GM12878 (cell line): ENCODE data around the gene DGKB. TPM values are rescaled to one million over a fixed set of nuclear protein-coding genes. Genes with fewer than 3 reads are reported as not detected.

Experiments used
- ATAC-seq: fragments of 200-7000 bp; cut with Tn5 transposase; 3 replicates; pipeline ENCODE4 v1.9.1; 2020; ENCODE audit warnings: mild to moderate bottlenecking, moderate library complexity
- BruUV-seq: library from RNA; stranded (reverse); fragments of 400-500 nt; replicated peaks from 2 replicates; lab custom pipeline; 2021; lab: Mats Ljungman, UMichigan
- CTCF ChIA-PET: fragments of 300-600 bp; sonication (Branson Sonifier 250); formaldehyde crosslinking; extraction: SDS; loops from one replicate; lab custom pipeline; 2021; ENCODE audit warnings: inconsistent platforms; lab: Yijun Ruan, JAX
- POLR2A ChIA-PET: fragments of 350-600 bp; formaldehyde crosslinking; extraction: SDS; loops from one replicate; lab custom pipeline; 2021; ENCODE audit warnings: inconsistent platforms; lab: Charles Lee
- RAD21 ChIA-PET: fragments of 300-600 bp; sonication (Branson Sonifier 250); formaldehyde crosslinking; loops from one replicate; lab custom pipeline; 2023; ENCODE audit warnings: antibody characterized with exemption; ENCODE audit not compliant: unreplicated experiment; lab: Charles Lee
- SMC1A ChIA-PET: fragments of 300-600 bp; sonication (Branson Sonifier 250); formaldehyde crosslinking; loops from one replicate; lab custom pipeline; 2023; ENCODE audit not compliant: unreplicated experiment, uncharacterized antibody; lab: Charles Lee
- DNase-seq: peaks from one replicate; pipeline ENCODE4 v3.0.0-alpha.2; 2011; ENCODE audit warnings: low read depth, low spot score
- FAIRE-seq: peaks from 3 replicates; lab custom pipeline; 2011; peaks lifted over from hg19 to GRCh38; lab: Jason Lieb, UNC
- H2AFZ ChIP-seq: 2 replicates; pipeline ENCODE4 v1.6.0; 2011; ENCODE audit warnings: low read depth, low read length, control low read depth; ENCODE audit not compliant: control insufficient read depth
- H3K27ac ChIP-seq: 2 replicates; pipeline ENCODE4 v1.5.1; 2011; ENCODE audit warnings: control low read depth; ENCODE audit not compliant: control insufficient read depth, insufficient read depth
- H3K27me3 ChIP-seq, 2 experiments: replicated peaks in 1 of 2; 2 replicates each; pipeline versions ENCODE4 v1.6.0 to v1.6.1; 2011; ENCODE audit warnings: low read length in 1 of 2; ENCODE audit not compliant: control insufficient read depth in 2 of 2, insufficient read depth in 2 of 2
- H3K36me3 ChIP-seq, 2 experiments: 2 replicates each; pipeline ENCODE4 v1.5.1; 2011; ENCODE audit warnings: low read length in 1 of 2; ENCODE audit not compliant: control insufficient read depth in 2 of 2, insufficient read depth in 2 of 2
- H3K4me1 ChIP-seq: 2 replicates; pipeline ENCODE4 v1.6.1; 2011; ENCODE audit warnings: mild to moderate bottlenecking, low read length, moderate library complexity, mixed read lengths; ENCODE audit not compliant: control insufficient read depth, insufficient read depth
- H3K4me2 ChIP-seq: 2 replicates; pipeline ENCODE4 v1.6.0; 2011; ENCODE audit warnings: control low read depth; ENCODE audit not compliant: control insufficient read depth, insufficient read depth
- H3K4me3 ChIP-seq: fragments of 200-600 bp; sonication (generic); 2 replicates; pipeline ENCODE4 v1.5.1; 2016
- H3K79me2 ChIP-seq: 2 replicates; pipeline ENCODE4 v1.6.0; 2011; ENCODE audit warnings: low read length; ENCODE audit not compliant: control insufficient read depth, insufficient read depth
- H3K9ac ChIP-seq: 2 replicates; pipeline ENCODE4 v1.8.0; 2011; ENCODE audit warnings: low read length, control low read depth, mixed read lengths; ENCODE audit not compliant: control insufficient read depth, insufficient read depth
- H3K9me3 ChIP-seq: replicated peaks from 3 replicates; pipeline ENCODE4 v1.5.1; 2011; ENCODE audit warnings: mild to moderate bottlenecking, low read length; ENCODE audit not compliant: control insufficient read depth, insufficient read depth
- H4K20me1 ChIP-seq: 2 replicates; pipeline ENCODE4 v1.6.0; 2011; ENCODE audit not compliant: control insufficient read depth, insufficient read depth
- FOXM1 ChIP-seq: IDR thresholded peaks from 2 replicates; pipeline ENCODE4 v1.6.1; 2012; ENCODE audit warnings: low read depth, mild to moderate bottlenecking, inconsistent platforms, low read length, moderate library complexity
- IRF4 ChIP-seq: IDR thresholded peaks from 2 replicates; pipeline ENCODE4 v1.6.1; 2011; ENCODE audit warnings: low read depth, low read length
- STAT3 ChIP-seq: IDR thresholded peaks from 2 replicates; pipeline ENCODE4 v1.6.1; 2011; ENCODE audit warnings: low read depth, low read length, improper control_type of control experiment
- TCF3 ChIP-seq: IDR thresholded peaks from 2 replicates; pipeline ENCODE4 v1.6.1; 2012; ENCODE audit warnings: low read depth, mild to moderate bottlenecking, low read length, borderline replicate concordance; ENCODE audit not compliant: insufficient read depth
- YY1 ChIP-seq: IDR thresholded peaks from 2 replicates; pipeline ENCODE4 v1.6.1; 2011; ENCODE audit warnings: low read depth, mild to moderate bottlenecking, low read length
- in situ Hi-C: fragments of 300-500 bp; cut with MboI; formaldehyde crosslinking; loops from 9 replicates; pipeline ENCODE4 v1.14.3; 2018; ENCODE audit warnings: mixed read lengths
- intact Hi-C: fragments of 100-400 bp; cut with micrococcal nuclease; formaldehyde crosslinking; loops from one replicate; pipeline ENCODE4 v1.14.2; 2022; ENCODE audit not compliant: unreplicated experiment
- polyA plus RNA-seq, 11 experiments: library from polyadenylated mRNA; depleted of rRNA in 4 of 11; unstranded in 6 of 11; stranded (reverse) in 5 of 11; fragments of >200 nt; fragmentation: Nextera tagmentation in 4 of 11; fragmentation: Illumina TruSeq in 1 of 11; extraction: Ambion mirVana in 4 of 11; extraction: Trizol in 1 of 11; gene quantifications; 1 replicate in 1 of 11; 2 replicates in 10 of 11; pipeline versions ENCODE4 v1.2.1 to v1.2.3, GENCODE V29; 2011 to 2016; ENCODE audit warnings: inconsistent platforms in 2 of 11, missing spikeins in 2 of 11, low read depth in 1 of 11
- total RNA-seq, 4 experiments: library from RNA; depleted of rRNA in 3 of 4; stranded (reverse); fragments of >200 nt in 3 of 4; fragmentation: Illumina TruSeq in 1 of 4; extraction: Trizol in 1 of 4; gene quantifications; 2 replicates each; pipeline versions ENCODE4 v1.2.1 to v1.2.3, GENCODE V29; 2013 to 2021
- TF ChIP-seq, protein P1 (sequence below): IDR thresholded peaks from 2 replicates; pipeline ENCODE4 v1.6.1; 2011; ENCODE audit warnings: borderline replicate concordance, low read depth, mild to moderate bottlenecking, moderate library complexity, mixed read lengths, low read length; ENCODE audit not compliant: insufficient read depth; ENCODE audit errors: extremely low read length
- TF ChIP-seq, protein P2 (sequence below): IDR thresholded peaks from 2 replicates; pipeline ENCODE4 v1.6.1; 2012; ENCODE audit warnings: mild to moderate bottlenecking, low read depth, low read length
- TF ChIP-seq, protein P3 (sequence below): fragments of 450-650 bp; IDR thresholded peaks from 2 replicates; pipeline ENCODE4 v1.6.1; 2016; ENCODE audit warnings: mild to moderate bottlenecking

Gene DGKB
- total and polyA plus RNA-seq, 10 of the 15 experiments (the other 5 are each of a cell fraction or from before 2014, with no cell fraction given): 0.02 to 0.10 (median 0.04) TPM; not detected in 6

DNA sequence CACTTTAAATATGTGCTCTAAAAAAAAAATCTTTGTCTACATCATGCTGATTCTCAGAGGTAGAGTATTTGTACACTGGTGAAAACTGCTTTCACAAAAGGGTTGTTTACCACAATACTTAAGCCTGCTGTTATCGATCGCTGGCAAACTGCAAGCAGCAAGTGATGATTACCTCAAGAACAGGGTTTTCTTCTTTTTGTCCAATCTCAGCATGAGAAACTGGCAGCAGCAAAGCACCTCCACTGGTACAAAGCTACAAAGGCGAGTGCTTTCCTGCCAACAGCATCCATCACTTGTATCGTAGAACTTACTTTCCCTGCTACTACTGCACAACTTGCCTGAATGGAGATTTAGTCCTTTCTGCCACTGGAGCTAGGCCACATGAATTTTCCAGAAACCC is 276.5 kb downstream of the DGKB start (continued):
- TF ChIP-seq YY1: no peak
- TF ChIP-seq IRF4: no peak

DNA sequence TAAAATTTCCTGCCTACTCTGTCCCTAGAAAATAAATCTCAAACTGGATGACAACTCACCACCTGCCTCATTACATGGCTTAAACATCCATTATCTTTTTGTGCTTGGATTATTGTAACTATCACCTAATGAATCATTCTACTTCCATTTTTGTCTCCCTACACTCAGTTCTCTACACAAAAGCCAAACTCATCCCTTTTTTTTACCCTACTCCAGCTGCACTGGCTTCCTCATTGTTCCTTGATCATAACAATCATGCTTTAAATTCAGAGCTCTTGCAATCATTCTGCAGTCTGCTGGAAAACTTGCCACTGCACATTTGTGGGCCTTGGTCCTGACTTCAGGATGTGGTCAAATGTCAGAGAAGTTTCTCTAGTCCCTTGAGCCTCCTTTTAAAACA is 280.0 kb downstream of the DGKB start:
- DNase-seq (no peak), ATAC-seq (no peak)
- intact Hi-C loops: no loop called here
- ChIA-PET CTCF (no interaction called here), SMC1A (interaction anchor here (1.3 kb wide), 1 partner anchor 8 kb away, joined by 4 read pairs; no protein-coding TSS in a partner anchor), POLR2A (no interaction called here), RAD21 (no interaction called here)
- Histone ChIP-seq H3K9me3 (no peaks in the 10 kb centered on the region), H4K20me1 (no peaks in the 10 kb centered on the region), H3K4me3 (no peak overlapping the region), H3K9ac (no peak overlapping the region)
- TF ChIP-seq FOXM1 (no peak), STAT3 (no peak), TCF3 (no peak)
- TF ChIP-seq, protein P1, sequence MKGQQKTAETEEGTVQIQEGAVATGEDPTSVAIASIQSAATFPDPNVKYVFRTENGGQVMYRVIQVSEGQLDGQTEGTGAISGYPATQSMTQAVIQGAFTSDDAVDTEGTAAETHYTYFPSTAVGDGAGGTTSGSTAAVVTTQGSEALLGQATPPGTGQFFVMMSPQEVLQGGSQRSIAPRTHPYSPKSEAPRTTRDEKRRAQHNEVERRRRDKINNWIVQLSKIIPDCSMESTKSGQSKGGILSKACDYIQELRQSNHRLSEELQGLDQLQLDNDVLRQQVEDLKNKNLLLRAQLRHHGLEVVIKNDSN: no peak
- TF ChIP-seq, protein P2, sequence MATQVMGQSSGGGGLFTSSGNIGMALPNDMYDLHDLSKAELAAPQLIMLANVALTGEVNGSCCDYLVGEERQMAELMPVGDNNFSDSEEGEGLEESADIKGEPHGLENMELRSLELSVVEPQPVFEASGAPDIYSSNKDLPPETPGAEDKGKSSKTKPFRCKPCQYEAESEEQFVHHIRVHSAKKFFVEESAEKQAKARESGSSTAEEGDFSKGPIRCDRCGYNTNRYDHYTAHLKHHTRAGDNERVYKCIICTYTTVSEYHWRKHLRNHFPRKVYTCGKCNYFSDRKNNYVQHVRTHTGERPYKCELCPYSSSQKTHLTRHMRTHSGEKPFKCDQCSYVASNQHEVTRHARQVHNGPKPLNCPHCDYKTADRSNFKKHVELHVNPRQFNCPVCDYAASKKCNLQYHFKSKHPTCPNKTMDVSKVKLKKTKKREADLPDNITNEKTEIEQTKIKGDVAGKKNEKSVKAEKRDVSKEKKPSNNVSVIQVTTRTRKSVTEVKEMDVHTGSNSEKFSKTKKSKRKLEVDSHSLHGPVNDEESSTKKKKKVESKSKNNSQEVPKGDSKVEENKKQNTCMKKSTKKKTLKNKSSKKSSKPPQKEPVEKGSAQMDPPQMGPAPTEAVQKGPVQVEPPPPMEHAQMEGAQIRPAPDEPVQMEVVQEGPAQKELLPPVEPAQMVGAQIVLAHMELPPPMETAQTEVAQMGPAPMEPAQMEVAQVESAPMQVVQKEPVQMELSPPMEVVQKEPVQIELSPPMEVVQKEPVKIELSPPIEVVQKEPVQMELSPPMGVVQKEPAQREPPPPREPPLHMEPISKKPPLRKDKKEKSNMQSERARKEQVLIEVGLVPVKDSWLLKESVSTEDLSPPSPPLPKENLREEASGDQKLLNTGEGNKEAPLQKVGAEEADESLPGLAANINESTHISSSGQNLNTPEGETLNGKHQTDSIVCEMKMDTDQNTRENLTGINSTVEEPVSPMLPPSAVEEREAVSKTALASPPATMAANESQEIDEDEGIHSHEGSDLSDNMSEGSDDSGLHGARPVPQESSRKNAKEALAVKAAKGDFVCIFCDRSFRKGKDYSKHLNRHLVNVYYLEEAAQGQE: no peak
- TF ChIP-seq, protein P3, sequence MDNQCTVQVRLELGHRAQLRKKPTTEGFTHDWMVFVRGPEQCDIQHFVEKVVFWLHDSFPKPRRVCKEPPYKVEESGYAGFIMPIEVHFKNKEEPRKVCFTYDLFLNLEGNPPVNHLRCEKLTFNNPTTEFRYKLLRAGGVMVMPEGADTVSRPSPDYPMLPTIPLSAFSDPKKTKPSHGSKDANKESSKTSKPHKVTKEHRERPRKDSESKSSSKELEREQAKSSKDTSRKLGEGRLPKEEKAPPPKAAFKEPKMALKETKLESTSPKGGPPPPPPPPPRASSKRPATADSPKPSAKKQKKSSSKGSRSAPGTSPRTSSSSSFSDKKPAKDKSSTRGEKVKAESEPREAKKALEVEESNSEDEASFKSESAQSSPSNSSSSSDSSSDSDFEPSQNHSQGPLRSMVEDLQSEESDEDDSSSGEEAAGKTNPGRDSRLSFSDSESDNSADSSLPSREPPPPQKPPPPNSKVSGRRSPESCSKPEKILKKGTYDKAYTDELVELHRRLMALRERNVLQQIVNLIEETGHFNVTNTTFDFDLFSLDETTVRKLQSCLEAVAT: no peak
- TF ChIP-seq, all 136 proteins: peak for 0
- H3K4me2 ChIP-seq: no peak overlapping the region
- no peak overlapping the region for H3K27ac ChIP-seq
- no peak overlapping the region for H2AFZ ChIP-seq
- in situ Hi-C loops: no loop called here
- FAIRE-seq: no peak
- H3K36me3 ChIP-seq: no peaks in the 10 kb centered on the region
- H3K79me2 ChIP-seq: no peaks in the 10 kb centered on the region
- H3K27me3 ChIP-seq: no peaks in the 10 kb centered on the region
- H3K4me1 ChIP-seq: no peaks in the 10 kb centered on the region
- BruUV-seq: no TSS peak
